GM18870 (cell line): Measurements from ENCODE around the gene RBM4.
"Not testable (repeated sequence)": the region's sequence is repeated elsewhere in the genome, so short reads cannot be mapped to it uniquely, and the experiment has no call there.

Source experiments
- ATAC-seq: cut with Tn5 transposase; IDR thresholded peaks from one replicate; pipeline ENCODE4 v1.9.1; 2021; ENCODE audit warnings: moderate library complexity; ENCODE audit not compliant: unreplicated experiment

Gene RBM4

GRCh38 chr11:66638177-66639065 is at the start of gene RBM4:
Gene RBM4 (plus strand): TSS chr11:66638703. CDS start chr11:66639712, 1,009 bp downstream.
- peak; percentile 93 for ATAC-seq

- ATAC-seq, result not testable (repeated sequence)
These were observed 49.2 kb upstream of the RBM4 start for GRCh38 chr11:66589315-66589714.

GRCh38 chr11:66589996-66590675 is 48.4 kb upstream of the RBM4 start:
- ATAC-seq, result no peak

GRCh38 chr11:66591175-66591574 is 47.3 kb upstream of the RBM4 start:
- ATAC-seq, result no peak

- peak; percentile 72 for ATAC-seq
These were observed 45.8 kb upstream of the RBM4 start, which contains the start of the genes CCDC87 and CCS for GRCh38 chr11:66592457-66593302. Gene CCDC87 (minus strand): TSS chr11:66593063. CDS start chr11:66593015, 48 bp downstream. Gene CCS (plus strand): TSS chr11:66593185. CDS start chr11:66593262, 77 bp downstream.

GRCh38 chr11:66593303-66593635 is 45.2 kb upstream of the RBM4 start:
- no peak for ATAC-seq

- no peak for ATAC-seq
These were observed 44.9 kb upstream of the RBM4 start for GRCh38 chr11:66593650-66594049.

GRCh38 chr11:66595245-66595904 is 43.1 kb upstream of the RBM4 start:
- ATAC-seq, result no peak

GRCh38 chr11:66598993-66599392 is 39.5 kb upstream of the RBM4 start:
- no peak for ATAC-seq

- no peak for ATAC-seq
These were observed 38.3 kb upstream of the RBM4 start for GRCh38 chr11:66600219-66600618.

GRCh38 chr11:66600631-66601233 is 37.8 kb upstream of the RBM4 start:
- ATAC-seq, result no peak

- ATAC-seq, result no peak
These were observed 35.4 kb upstream of the RBM4 start for GRCh38 chr11:66603072-66603471.

GRCh38 chr11:66604155-66604554 is 34.3 kb upstream of the RBM4 start:
- no peak for ATAC-seq

- ATAC-seq, result not testable (repeated sequence)
These were observed 31.9 kb upstream of the RBM4 start for GRCh38 chr11:66606608-66607007.

- ATAC-seq, result no peak
These were observed 31.2 kb upstream of the RBM4 start for GRCh38 chr11:66607126-66607834.

- no peak for ATAC-seq
These were observed 28.5 kb upstream of the RBM4 start for GRCh38 chr11:66609721-66610617.

- no peak for ATAC-seq
These were observed 26.0 kb upstream of the RBM4 start for GRCh38 chr11:66612458-66612857.

GRCh38 chr11:66614073-66614472 is 24.4 kb upstream of the RBM4 start:
- no peak for ATAC-seq
